Neutrophil (primary cell): Measurements from ENCODE around the gene CLIP4.

Experiments used
- H3K27ac ChIP-seq: fragments of 200-600 bp; sonication (generic); 2 replicates; pipeline ENCODE4 v1.5.1; 2016; ENCODE audit warnings: mild to moderate bottlenecking, moderate library complexity
- H3K27me3 ChIP-seq: fragments of 200-600 bp; sonication (generic); 2 replicates; pipeline ENCODE4 v1.6.0; 2016; ENCODE audit warnings: mild to moderate bottlenecking
- H3K36me3 ChIP-seq: fragments of 200-600 bp; sonication (generic); 2 replicates; pipeline ENCODE4 v1.5.1; 2017
- H3K4me1 ChIP-seq, 2 experiments: fragments of 200-600 bp in 1 of 2; sonication (generic) in 1 of 2; 1 replicate in 1 of 2; 2 replicates in 1 of 2; pipeline versions ENCODE4 v1.5.1 to v1.6.1; 2013 to 2016; ENCODE audit warnings: low read depth in 1 of 2, low read length in 1 of 2, mild to moderate bottlenecking in 1 of 2, moderate library complexity in 1 of 2; ENCODE audit not compliant: control insufficient read depth in 1 of 2, insufficient read depth in 1 of 2
- H3K4me3 ChIP-seq, 2 experiments: fragments of 200-600 bp in 1 of 2; sonication (generic) in 1 of 2; 1 replicate in 1 of 2; 2 replicates in 1 of 2; pipeline ENCODE4 v1.5.1; 2013 to 2016; ENCODE audit warnings: low read depth in 1 of 2, low read length in 1 of 2, mild to moderate bottlenecking in 1 of 2, moderate library complexity in 1 of 2
- H3K9me3 ChIP-seq: fragments of 200-600 bp; sonication (generic); 2 replicates; pipeline ENCODE4 v1.5.1; 2016
- TF ChIP-seq, protein P1 (sequence below): fragments of 200-600 bp; sonication (generic); IDR thresholded peaks from 2 replicates; pipeline ENCODE4 v1.5.1; 2016; ENCODE audit warnings: antibody characterized with exemption

CLIP4 gene

DNA sequence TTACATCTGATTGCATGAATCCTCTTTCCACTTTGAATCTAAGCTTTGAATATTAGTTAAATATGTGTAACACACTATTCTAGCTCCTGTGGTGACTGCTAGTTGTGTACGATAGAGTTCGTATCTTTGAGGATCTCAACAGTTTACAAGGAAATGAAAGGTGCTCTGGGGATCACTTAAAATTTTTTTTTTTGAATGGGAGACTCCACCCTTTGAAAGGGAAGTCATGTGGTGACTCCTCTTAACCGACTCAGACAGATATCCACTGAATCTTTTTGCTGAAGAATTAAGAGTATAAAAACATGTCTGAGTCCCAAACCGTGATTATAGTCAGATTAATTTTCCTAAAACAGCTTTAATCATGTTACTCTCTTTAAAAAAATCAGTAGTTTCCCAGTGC is 4.0 kb downstream of the CLIP4 start:
- Histone ChIP-seq H3K4me3 (no peak overlapping the region), H3K27me3 (peaks cover 35% of the 10 kb centered on the region), H3K9me3 (no peaks in the 10 kb centered on the region), H3K4me1 (peaks cover 12 to 16% of the 10 kb centered on the region in 2 experiments), H3K36me3 (no peaks in the 10 kb centered on the region), H3K27ac (no peak overlapping the region)
- TF ChIP-seq, protein P1, sequence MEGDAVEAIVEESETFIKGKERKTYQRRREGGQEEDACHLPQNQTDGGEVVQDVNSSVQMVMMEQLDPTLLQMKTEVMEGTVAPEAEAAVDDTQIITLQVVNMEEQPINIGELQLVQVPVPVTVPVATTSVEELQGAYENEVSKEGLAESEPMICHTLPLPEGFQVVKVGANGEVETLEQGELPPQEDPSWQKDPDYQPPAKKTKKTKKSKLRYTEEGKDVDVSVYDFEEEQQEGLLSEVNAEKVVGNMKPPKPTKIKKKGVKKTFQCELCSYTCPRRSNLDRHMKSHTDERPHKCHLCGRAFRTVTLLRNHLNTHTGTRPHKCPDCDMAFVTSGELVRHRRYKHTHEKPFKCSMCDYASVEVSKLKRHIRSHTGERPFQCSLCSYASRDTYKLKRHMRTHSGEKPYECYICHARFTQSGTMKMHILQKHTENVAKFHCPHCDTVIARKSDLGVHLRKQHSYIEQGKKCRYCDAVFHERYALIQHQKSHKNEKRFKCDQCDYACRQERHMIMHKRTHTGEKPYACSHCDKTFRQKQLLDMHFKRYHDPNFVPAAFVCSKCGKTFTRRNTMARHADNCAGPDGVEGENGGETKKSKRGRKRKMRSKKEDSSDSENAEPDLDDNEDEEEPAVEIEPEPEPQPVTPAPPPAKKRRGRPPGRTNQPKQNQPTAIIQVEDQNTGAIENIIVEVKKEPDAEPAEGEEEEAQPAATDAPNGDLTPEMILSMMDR: no peak

DNA sequence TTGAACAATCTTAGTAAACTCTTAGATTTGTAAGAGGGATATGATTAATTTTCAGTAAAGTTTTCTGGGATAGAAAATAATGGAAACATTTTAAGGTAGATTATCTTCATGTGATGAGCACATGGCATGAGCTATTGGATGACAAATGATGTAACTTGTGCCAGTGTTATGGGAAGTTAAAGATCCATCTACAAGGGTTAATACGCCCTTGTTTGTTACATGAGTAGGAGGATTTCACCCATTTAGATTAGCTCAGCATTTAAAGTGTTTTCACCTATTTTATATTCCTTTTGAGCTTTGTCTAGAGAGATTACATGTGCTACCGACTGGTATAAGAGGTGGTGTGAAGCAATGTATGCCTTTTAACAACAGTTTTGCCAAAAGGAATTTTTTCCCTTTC is 5.6 kb downstream of the CLIP4 start:
- Histone ChIP-seq H3K36me3 (no peaks in the 10 kb centered on the region), H3K9me3 (no peaks in the 10 kb centered on the region), H3K4me3 (no peak overlapping the region), H3K27ac (no peak overlapping the region), H3K27me3 (peaks cover 19% of the 10 kb centered on the region), H3K4me1 (peaks cover 6 to 9% of the 10 kb centered on the region in 2 experiments)
- TF ChIP-seq, protein P1: no peak

DNA sequence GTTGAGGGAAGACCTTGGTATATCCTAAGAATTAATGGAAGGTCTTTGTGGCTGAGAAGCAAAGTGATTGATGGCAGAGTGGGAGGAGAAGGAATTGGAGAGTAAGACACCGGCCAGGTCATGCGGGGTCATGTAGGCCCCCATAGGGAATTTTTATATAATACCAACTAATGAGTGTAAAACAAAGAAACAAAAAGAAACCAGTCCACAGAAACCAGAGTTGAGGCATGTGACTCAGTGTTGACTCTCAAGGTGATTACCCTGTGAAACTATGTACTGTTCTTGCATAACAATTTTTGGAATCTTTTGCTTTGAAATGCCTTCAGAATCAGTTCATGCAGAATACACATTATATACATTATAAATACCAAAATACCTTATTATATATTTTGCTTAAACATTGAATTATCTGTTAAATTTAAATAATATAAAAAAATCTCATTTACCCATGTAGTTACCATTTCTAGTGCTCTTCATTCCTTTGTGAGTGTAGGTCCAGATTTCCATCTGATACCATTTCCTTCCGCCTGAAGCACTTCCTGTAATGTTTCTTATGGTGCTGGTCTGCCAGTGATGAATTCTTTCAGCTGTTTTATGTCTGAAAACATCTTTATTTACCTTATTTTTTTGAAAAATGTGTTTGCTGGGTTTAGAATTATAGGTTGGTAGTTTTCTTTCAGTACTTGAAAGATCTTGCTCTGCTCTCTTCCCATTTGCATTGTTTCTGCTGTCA is 8.6 kb downstream of the CLIP4 start:
- Histone ChIP-seq H3K4me3 (no peak overlapping the region), H3K27ac (no peak overlapping the region), H3K27me3 (no peaks in the 10 kb centered on the region), H3K9me3 (no peaks in the 10 kb centered on the region), H3K36me3 (no peaks in the 10 kb centered on the region), H3K4me1 (no peaks in the 10 kb centered on the region)
- TF ChIP-seq, protein P1: no peak

DNA sequence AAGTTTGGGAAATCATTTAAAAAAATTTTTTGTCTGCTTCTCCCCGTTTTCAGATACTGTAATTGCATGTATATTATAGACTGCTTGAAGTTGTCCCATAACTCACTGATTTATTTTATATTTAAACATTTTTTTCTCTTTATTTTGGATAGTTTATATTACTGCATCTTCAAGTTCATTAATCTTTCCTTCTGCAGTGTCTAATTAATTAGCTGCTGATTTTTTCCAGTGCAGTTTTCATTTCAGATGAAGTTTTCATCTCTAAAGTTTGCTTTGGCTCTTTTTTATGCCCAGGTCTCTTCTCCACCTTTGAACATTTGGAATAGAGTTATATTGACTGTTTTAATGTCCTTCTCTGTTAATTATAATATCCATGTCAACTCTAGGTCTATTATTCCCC is 9.3 kb downstream of the CLIP4 start:
- Histone ChIP-seq H3K27ac (no peak overlapping the region), H3K9me3 (no peaks in the 10 kb centered on the region), H3K4me3 (no peak overlapping the region), H3K27me3 (no peaks in the 10 kb centered on the region), H3K36me3 (no peaks in the 10 kb centered on the region), H3K4me1 (no peaks in the 10 kb centered on the region)
- TF ChIP-seq, protein P1: no peak

DNA sequence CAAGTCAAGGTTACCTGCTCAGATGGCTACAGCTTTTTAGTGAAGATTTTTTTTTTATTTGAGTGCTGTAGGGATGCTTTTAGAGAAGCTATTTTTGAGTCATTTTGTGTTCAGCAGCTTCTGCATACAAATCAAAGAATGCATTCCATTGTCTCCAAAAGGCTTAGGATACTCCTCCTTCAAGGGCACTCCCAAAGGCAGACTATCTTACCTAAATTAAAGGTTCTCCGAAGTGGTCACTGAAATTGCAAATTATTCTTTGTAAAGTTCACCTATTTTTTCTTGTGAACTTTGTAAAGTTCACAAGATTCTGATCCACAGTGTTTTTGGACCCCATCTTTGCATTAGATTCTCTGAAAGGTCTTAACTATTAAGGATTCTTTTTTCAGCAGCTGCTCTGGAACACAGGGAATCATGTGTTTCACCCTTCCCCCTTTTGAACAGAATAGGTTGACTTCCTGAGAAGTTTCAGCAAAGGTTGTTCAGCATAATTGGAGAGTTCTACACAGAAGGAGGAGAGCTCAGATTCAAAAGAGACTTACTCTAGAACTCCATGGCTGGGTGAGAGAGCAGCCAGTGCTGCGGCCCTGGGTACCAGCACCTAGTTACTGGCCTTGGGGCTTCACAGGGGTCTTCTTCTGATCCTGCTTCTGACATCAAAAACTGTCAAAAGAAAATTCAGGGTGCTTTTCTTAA is 14.5 kb downstream of the CLIP4 start:
- Histone ChIP-seq H3K27me3 (no peaks in the 10 kb centered on the region), H3K36me3 (no peaks in the 10 kb centered on the region), H3K4me1 (no peaks in the 10 kb centered on the region), H3K4me3 (no peak overlapping the region), H3K9me3 (no peaks in the 10 kb centered on the region), H3K27ac (no peak overlapping the region)
- TF ChIP-seq, protein P1: no peak
